Measurements from ENCODE around the gene PTPRN2.

The PTPRN2 gene

GRCh38 chr7:158473221-158473620, 114.4 kb downstream of the PTPRN2 start:
- Histone ChIP-seq H3K27me3 (ENCODE audit: control insufficient read depth in 3 of 3, insufficient read depth in 3 of 3, low read depth in 1 of 3, low read length in 3 of 3) (no peaks in the 10 kb centered on the region), H2AFZ (ENCODE audit: low read length) (peak overlapping the region; percentile 81), H3K79me1 (ENCODE audit: low read depth, low read length) (no peaks in the 10 kb centered on the region), H3K23ac (ENCODE audit: low read depth, low read length, poor library complexity) (no peak overlapping the region), H2BK12ac (ENCODE audit: low read length) (no peak overlapping the region), H3K18ac (ENCODE audit: low read length) (no peak overlapping the region), H3K14ac (ENCODE audit: low read length) (no peak overlapping the region), H3K4me1 (ENCODE audit: control insufficient read depth in 2 of 2, insufficient read depth in 1 of 2, low read depth in 1 of 2, low read length in 2 of 2) (peaks cover 9% of the 10 kb centered on the region in 2 donors), H4K91ac (ENCODE audit: low read depth, low read length, poor library complexity) (no peak overlapping the region), H3K4ac (ENCODE audit: low read length) (no peak overlapping the region), H3K4me2 (ENCODE audit: insufficient read depth, low read length, poor library complexity, severe bottlenecking) (no peak overlapping the region), H3K36me3 (replicated peaks in 1 of 2; ENCODE audit: control insufficient read depth in 2 of 2, insufficient read depth in 2 of 2, low read length in 2 of 2) (no peaks in the 10 kb centered on the region), H2BK5ac (ENCODE audit: low read length) (no peak overlapping the region), H4K8ac (ENCODE audit: low read depth, low read length) (no peak overlapping the region), H2BK15ac (ENCODE audit: low read length) (no peak overlapping the region), H3K27ac (replicated peaks; ENCODE audit: low read length) (no peak overlapping the region), H3K9ac (ENCODE audit: low read depth, low read length, poor library complexity) (no peak overlapping the region), H2BK120ac (ENCODE audit: low read depth, low read length) (no peak overlapping the region), H3K4me3 (ENCODE audit: low read length in 2 of 2) (peak overlapping the region in 1 of 2 donors; percentile 11), H3K9me3 (replicated peaks in 1 of 2; ENCODE audit: control insufficient read depth in 2 of 2, insufficient read depth in 1 of 2, low read depth in 1 of 2, low read length in 2 of 2) (peaks cover 0 to 7% of the 10 kb centered on the region in 2 donors), H2AK5ac (ENCODE audit: low read depth, low read length) (no peak overlapping the region)
- WGBS, 2 donors (ENCODE audit: extremely low coverage in 2 of 2, insufficient read length in 2 of 2, insufficient replicate concordance in 1 of 2): no CpG with 5 or more reads among the region's 13 CpGs
- DNase-seq (ENCODE audit: low spot score): no peak

GRCh38 chr7:158472596-158472995, 115.0 kb downstream of the PTPRN2 start:
- Histone ChIP-seq H3K4me2 (ENCODE audit: insufficient read depth, low read length, poor library complexity, severe bottlenecking) (no peak overlapping the region), H3K9ac (ENCODE audit: low read depth, low read length, poor library complexity) (no peak overlapping the region), H2AK5ac (ENCODE audit: low read depth, low read length) (no peak overlapping the region), H2AFZ (ENCODE audit: low read length) (peak overlapping the region; percentile 81), H3K4me3 (ENCODE audit: low read length in 2 of 2) (no peak overlapping the region), H3K23ac (ENCODE audit: low read depth, low read length, poor library complexity) (no peak overlapping the region), H3K14ac (ENCODE audit: low read length) (no peak overlapping the region), H4K8ac (ENCODE audit: low read depth, low read length) (no peak overlapping the region), H3K27ac (replicated peaks; ENCODE audit: low read length) (no peak overlapping the region), H3K27me3 (ENCODE audit: control insufficient read depth in 3 of 3, insufficient read depth in 3 of 3, low read depth in 1 of 3, low read length in 3 of 3) (no peaks in the 10 kb centered on the region), H2BK12ac (ENCODE audit: low read length) (no peak overlapping the region), H2BK120ac (ENCODE audit: low read depth, low read length) (no peak overlapping the region), H3K36me3 (replicated peaks in 1 of 2; ENCODE audit: control insufficient read depth in 2 of 2, insufficient read depth in 2 of 2, low read length in 2 of 2) (no peaks in the 10 kb centered on the region), H3K4ac (ENCODE audit: low read length) (no peak overlapping the region), H2BK5ac (ENCODE audit: low read length) (no peak overlapping the region), H3K79me1 (ENCODE audit: low read depth, low read length) (no peaks in the 10 kb centered on the region), H4K91ac (ENCODE audit: low read depth, low read length, poor library complexity) (no peak overlapping the region), H3K18ac (ENCODE audit: low read length) (peak overlapping the region; percentile 4), H3K4me1 (ENCODE audit: control insufficient read depth in 2 of 2, insufficient read depth in 1 of 2, low read depth in 1 of 2, low read length in 2 of 2) (peaks cover 9 to 13% of the 10 kb centered on the region in 2 donors), H2BK15ac (ENCODE audit: low read length) (no peak overlapping the region), H3K9me3 (replicated peaks in 1 of 2; ENCODE audit: control insufficient read depth in 2 of 2, insufficient read depth in 1 of 2, low read depth in 1 of 2, low read length in 2 of 2) (peaks cover 0 to 7% of the 10 kb centered on the region in 2 donors)
- WGBS, 2 donors (ENCODE audit: extremely low coverage in 2 of 2, insufficient read length in 2 of 2, insufficient replicate concordance in 1 of 2): no CpG with 5 or more reads among the region's 11 CpGs
- DNase-seq (ENCODE audit: low spot score): no peak

DNA sequence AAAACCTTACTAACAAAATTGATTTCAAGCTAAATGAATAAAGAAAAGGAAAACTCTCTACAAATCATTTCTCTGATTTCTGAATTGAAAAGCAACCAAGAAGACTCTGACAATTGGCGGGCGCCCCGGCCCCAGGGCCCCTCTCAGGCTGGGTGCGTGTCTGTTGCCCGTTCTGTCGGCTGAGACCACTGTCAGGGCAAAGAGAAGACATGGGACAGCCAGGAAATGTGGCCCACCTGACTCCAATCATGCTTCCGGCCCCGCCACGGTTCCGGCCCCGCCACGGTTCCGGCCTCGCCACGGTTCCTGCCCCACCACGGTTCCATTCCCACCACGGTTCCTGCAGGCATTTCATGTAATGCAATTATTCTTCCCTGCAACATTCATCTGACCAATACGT, 115.9 kb downstream of the PTPRN2 start:
- Histone ChIP-seq H3K36me3 (replicated peaks in 1 of 2; ENCODE audit: control insufficient read depth in 2 of 2, insufficient read depth in 2 of 2, low read length in 2 of 2) (no peaks in the 10 kb centered on the region), H3K4ac (ENCODE audit: low read length) (no peak overlapping the region), H4K8ac (ENCODE audit: low read depth, low read length) (no peak overlapping the region), H2AFZ (ENCODE audit: low read length) (no peak overlapping the region), H3K4me2 (ENCODE audit: insufficient read depth, low read length, poor library complexity, severe bottlenecking) (no peak overlapping the region), H2BK120ac (ENCODE audit: low read depth, low read length) (no peak overlapping the region), H2AK5ac (ENCODE audit: low read depth, low read length) (peak overlapping the region; percentile 79), H3K9ac (ENCODE audit: low read depth, low read length, poor library complexity) (peak overlapping the region; percentile 27), H3K4me1 (ENCODE audit: control insufficient read depth in 2 of 2, insufficient read depth in 1 of 2, low read depth in 1 of 2, low read length in 2 of 2) (peaks cover 9 to 13% of the 10 kb centered on the region in 2 donors), H3K79me1 (ENCODE audit: low read depth, low read length) (no peaks in the 10 kb centered on the region), H2BK15ac (ENCODE audit: low read length) (no peak overlapping the region), H2BK12ac (ENCODE audit: low read length) (no peak overlapping the region), H3K18ac (ENCODE audit: low read length) (peak overlapping the region; percentile 19), H3K23ac (ENCODE audit: low read depth, low read length, poor library complexity) (no peak overlapping the region), H3K27ac (replicated peaks; ENCODE audit: low read length) (no peak overlapping the region), H4K91ac (ENCODE audit: low read depth, low read length, poor library complexity) (no peak overlapping the region), H3K9me3 (replicated peaks in 1 of 2; ENCODE audit: control insufficient read depth in 2 of 2, insufficient read depth in 1 of 2, low read depth in 1 of 2, low read length in 2 of 2) (peaks cover 0 to 7% of the 10 kb centered on the region in 2 donors), H3K4me3 (ENCODE audit: low read length in 2 of 2) (no peak overlapping the region), H3K27me3 (ENCODE audit: control insufficient read depth in 3 of 3, insufficient read depth in 3 of 3, low read depth in 1 of 3, low read length in 3 of 3) (no peaks in the 10 kb centered on the region), H3K14ac (ENCODE audit: low read length) (no peak overlapping the region), H2BK5ac (ENCODE audit: low read length) (no peak overlapping the region)
- DNase-seq (ENCODE audit: low spot score): no peak
- no CpG with 5 or more reads among the region's 18 CpGs for WGBS, 2 donors (ENCODE audit: extremely low coverage in 2 of 2, insufficient read length in 2 of 2, insufficient replicate concordance in 1 of 2)

- peaks cover 9 to 13% of the 10 kb centered on the region in 2 donors for H3K4me1 ChIP-seq (ENCODE audit: control insufficient read depth in 2 of 2, insufficient read depth in 1 of 2, low read depth in 1 of 2, low read length in 2 of 2)
- H2BK5ac ChIP-seq (ENCODE audit: low read length): no peak overlapping the region
- no peak overlapping the region for H2BK120ac ChIP-seq (ENCODE audit: low read depth, low read length)
- peaks cover 0 to 7% of the 10 kb centered on the region in 2 donors for H3K9me3 ChIP-seq (replicated peaks in 1 of 2; ENCODE audit: control insufficient read depth in 2 of 2, insufficient read depth in 1 of 2, low read depth in 1 of 2, low read length in 2 of 2)
- no peak overlapping the region for H3K9ac ChIP-seq (ENCODE audit: low read depth, low read length, poor library complexity)
- no peaks in the 10 kb centered on the region for H3K36me3 ChIP-seq (replicated peaks in 1 of 2; ENCODE audit: control insufficient read depth in 2 of 2, insufficient read depth in 2 of 2, low read length in 2 of 2)
- H3K27me3 ChIP-seq (ENCODE audit: control insufficient read depth in 3 of 3, insufficient read depth in 3 of 3, low read depth in 1 of 3, low read length in 3 of 3): no peaks in the 10 kb centered on the region
- H4K91ac ChIP-seq (ENCODE audit: low read depth, low read length, poor library complexity): no peak overlapping the region
- no peak overlapping the region for H3K4me3 ChIP-seq (ENCODE audit: low read length in 2 of 2)
- H3K79me1 ChIP-seq (ENCODE audit: low read depth, low read length): no peaks in the 10 kb centered on the region
- H2AK5ac ChIP-seq (ENCODE audit: low read depth, low read length): no peak overlapping the region
- no peak overlapping the region for H3K18ac ChIP-seq (ENCODE audit: low read length)
- H3K23ac ChIP-seq (ENCODE audit: low read depth, low read length, poor library complexity): no peak overlapping the region
- no peak overlapping the region for H3K14ac ChIP-seq (ENCODE audit: low read length)
- no peak overlapping the region for H4K8ac ChIP-seq (ENCODE audit: low read depth, low read length)
- H3K4me2 ChIP-seq (ENCODE audit: insufficient read depth, low read length, poor library complexity, severe bottlenecking): no peak overlapping the region
- WGBS, 2 donors (ENCODE audit: extremely low coverage in 2 of 2, insufficient read length in 2 of 2, insufficient replicate concordance in 1 of 2): no CpG with 5 or more reads among the region's 16 CpGs
- no peak overlapping the region for H3K4ac ChIP-seq (ENCODE audit: low read length)
- H2BK12ac ChIP-seq (ENCODE audit: low read length): no peak overlapping the region
- no peak for DNase-seq (ENCODE audit: low spot score)
- H3K27ac ChIP-seq (replicated peaks; ENCODE audit: low read length): no peak overlapping the region
- no peak overlapping the region for H2BK15ac ChIP-seq (ENCODE audit: low read length)
- H2AFZ ChIP-seq (ENCODE audit: low read length): no peak overlapping the region
These were observed 117.3 kb downstream of the PTPRN2 start for GRCh38 chr7:158470336-158470735.
